HG03432 (cell line): ENCODE results near the gene PEX12.
"Not testable (repeated sequence)": the region's sequence is repeated elsewhere in the genome, so short reads cannot be mapped to it uniquely, and the experiment has no call there.

ENCODE experiments used
- ATAC-seq: cut with Tn5 transposase; IDR thresholded peaks from one replicate; pipeline ENCODE4 v1.9.1; 2021; ENCODE audit warnings: mild to moderate bottlenecking, moderate library complexity; ENCODE audit not compliant: unreplicated experiment

The PEX12 gene

DNA sequence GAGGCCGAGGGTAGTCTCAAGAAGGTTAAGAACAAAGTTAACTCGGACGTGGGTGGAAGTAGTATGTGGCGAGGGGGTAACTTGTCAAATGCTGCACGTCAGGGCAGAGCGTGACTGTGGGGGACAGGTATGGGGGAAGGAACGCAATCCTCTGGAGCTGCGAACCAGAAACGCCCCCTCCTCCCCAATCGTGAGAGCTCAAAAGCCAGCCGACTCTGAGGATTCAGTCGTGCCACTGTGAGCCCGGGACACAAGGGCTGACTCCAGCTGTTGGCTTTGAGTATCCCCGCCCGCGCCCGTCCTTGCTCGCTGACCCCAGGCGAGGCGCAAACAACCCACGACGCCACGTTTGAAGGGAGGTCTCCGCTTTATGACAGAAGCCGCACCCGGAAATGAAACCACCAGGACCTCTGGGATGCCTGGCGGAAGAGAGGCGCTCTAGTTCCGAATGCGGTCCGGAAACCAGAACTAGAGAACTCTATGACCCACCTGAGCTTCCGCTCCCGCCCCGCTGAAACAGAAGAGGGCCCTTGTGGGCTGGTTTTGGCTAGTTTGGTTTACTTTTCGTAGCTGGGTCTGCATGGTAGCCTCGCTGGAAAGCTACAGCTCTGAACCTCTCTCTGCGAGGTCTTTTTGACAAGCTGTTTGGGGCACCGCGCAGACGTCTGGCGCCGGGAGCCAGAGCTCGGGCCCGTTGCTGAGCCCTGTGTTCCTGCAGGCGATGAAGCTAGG, at the start of gene PEX12:
TSS of gene PEX12 (minus strand) at position 375 of the 732 bp plus-strand sequence. CDS start 550 bp downstream, outside the sequence.
- ATAC-seq: peak; percentile 78

- no peak for ATAC-seq
Observed at GRCh38 chr17:35627417-35627816, 49.0 kb upstream of the PEX12 start.

- ATAC-seq: no peak
Observed at GRCh38 chr17:35621768-35622167, 43.4 kb upstream of the PEX12 start.

GRCh38 chr17:35618628-35619027, 40.3 kb upstream of the PEX12 start:
- ATAC-seq: no peak

DNA sequence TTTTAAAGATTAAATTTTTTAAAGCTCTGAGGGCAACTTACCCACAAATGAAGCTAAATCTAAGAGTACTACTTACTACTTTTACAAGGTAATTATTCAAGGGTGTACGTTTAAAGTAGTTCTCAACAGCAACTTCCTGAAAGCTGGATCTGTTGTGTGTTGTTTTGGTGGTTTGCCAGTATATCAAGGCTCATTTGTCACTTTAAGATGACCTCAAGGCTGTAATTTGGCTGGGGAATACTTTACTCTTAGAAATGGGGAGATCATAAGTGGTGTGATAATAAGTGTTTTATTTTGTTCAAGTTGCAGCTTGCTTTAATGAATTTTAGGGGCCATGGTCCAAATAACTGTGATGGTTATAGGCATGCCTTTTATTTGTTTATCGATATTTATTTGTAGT, 39.1 kb upstream of the PEX12 start:
- no peak for ATAC-seq

DNA sequence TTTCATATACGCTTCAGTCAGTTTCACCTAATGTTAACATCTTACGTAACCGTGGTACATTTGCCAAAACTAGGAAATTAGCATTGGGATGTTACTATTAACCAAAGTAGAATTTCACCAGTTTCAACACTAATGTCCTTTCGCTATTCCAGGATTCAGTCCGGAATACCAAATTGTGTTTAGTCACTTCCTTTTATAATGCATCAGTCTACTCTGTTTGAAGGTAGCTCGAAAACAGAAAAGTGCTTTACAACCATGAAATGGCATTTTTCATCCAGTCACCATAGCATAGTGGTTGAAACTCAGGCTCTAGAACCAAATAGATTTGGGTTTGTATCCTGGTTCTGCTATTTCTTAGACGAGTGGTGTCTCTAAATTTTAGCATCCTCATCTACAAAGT, 38.2 kb upstream of the PEX12 start:
- ATAC-seq: no peak

DNA sequence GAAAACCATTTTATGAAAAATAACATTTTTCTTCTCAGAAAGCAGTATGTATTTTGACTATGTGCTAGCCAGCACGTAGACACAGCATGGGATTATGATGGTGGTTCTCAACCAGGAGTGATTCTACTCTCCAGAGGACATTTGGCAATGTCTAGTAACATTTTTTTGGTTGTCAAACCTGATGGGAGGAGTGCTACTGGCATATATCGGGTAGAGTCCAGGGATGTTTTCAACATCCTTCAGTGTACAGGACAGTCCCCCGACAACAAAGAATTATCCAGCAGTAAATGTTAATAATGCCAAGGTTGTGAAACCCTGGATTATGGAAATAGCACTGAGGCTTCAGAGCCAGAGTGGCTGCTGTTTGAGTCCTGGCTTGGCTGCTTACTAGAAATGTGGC, 36.4 kb upstream of the PEX12 start:
- no peak for ATAC-seq

GRCh38 chr17:35612924-35613521, 34.7 kb upstream of the PEX12 start:
- ATAC-seq: no peak

GRCh38 chr17:35610746-35611145, 32.4 kb upstream of the PEX12 start:
- ATAC-seq: not testable (repeated sequence)

DNA sequence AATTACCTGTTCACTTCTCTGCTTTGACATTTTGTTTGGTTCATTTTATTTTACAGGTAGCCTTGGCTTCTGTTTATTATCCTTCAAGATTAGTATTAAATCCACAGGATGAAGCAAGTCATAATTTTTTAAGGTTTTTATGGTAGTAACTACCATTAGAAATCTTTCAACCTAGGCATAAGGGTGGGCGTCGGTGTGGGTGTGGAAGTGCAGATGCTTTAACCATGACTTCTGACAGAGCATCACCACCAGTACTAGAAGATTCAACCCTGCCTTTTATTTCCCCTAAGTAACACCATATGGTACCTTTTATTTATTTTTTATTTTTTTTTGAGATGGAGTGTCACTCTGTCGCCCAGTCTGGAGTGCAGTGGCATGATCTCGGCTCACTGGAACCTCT, 31.5 kb upstream of the PEX12 start:
- ATAC-seq: no peak

GRCh38 chr17:35607239-35607847, 29.0 kb upstream of the PEX12 start:
- no peak for ATAC-seq

DNA sequence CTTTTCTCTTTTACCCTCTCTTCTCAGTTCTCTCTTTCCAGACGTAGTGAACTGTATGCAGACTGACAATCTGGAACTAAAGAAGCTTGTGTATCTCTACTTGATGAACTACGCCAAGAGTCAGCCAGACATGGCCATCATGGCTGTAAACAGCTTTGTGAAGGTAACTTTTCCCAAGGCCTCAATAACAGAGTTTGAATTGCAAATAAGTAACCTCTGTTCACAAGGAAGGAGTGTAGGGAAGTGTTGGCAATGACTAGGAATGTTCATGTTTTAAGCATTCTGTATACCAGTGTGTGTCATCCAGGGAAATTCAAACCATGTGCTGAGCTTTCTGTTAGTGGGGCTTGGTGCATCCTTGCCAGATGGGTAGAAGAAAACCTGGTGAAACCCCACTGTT, 27.3 kb upstream of the PEX12 start:
- no peak for ATAC-seq

DNA sequence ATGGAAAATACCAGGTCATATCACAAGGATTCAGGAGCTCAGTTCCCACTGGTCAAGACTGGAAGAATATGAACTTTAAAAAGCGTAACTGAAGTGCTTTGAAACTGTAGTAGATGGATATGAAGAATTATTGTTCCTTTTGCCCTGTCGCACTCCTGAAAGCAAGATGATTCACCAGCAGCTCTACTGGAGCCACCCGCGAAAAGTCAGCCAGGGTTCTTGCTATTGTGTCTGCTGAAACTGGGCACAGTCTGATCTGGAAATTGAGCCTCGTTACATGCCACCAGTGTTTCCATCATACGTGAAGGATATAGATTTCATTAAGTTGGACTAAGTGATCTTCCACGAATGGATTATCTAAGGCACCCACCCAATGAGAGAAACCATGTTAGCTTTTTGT, 25.3 kb upstream of the PEX12 start:
- no peak for ATAC-seq

GRCh38 chr17:35597604-35598003, 19.2 kb upstream of the PEX12 start:
- ATAC-seq: no peak

DNA sequence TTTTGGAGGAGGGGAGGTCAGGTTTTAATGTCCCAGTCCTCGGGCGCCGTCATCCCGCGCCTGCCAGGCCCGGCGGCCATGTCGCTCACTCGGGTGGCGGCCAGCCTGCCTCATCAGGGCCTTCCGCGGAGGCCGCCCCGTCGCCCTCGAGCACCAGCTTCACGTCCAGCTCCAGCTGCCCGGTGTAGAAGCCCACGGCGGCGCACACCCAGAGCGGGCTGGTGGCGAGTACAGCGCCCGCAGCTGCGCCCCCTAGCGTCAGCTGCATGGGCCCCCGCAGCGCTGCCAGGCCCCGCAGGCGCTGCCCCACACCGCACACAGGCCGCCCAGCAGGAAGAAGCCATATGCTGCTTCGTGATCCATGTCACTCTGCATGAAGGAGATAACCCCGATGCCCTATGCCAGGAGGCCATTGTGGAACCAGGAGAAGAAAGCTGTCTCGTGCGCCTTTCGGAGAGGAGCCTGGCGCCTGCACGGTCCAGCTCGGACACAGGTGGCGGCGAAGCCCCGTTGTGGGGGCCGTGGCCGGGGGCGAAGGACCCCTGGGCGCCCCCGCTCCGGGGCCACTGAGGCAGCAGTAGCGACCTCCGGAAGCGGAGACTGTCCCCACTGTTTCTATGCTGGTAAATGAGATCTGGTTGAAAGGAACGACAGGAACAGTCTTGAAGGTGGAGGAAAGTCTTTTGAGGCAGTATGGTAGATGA, 18.3 kb upstream of the PEX12 start:
- no peak for ATAC-seq

GRCh38 chr17:35596072-35596471, 17.7 kb upstream of the PEX12 start:
- no peak for ATAC-seq

DNA sequence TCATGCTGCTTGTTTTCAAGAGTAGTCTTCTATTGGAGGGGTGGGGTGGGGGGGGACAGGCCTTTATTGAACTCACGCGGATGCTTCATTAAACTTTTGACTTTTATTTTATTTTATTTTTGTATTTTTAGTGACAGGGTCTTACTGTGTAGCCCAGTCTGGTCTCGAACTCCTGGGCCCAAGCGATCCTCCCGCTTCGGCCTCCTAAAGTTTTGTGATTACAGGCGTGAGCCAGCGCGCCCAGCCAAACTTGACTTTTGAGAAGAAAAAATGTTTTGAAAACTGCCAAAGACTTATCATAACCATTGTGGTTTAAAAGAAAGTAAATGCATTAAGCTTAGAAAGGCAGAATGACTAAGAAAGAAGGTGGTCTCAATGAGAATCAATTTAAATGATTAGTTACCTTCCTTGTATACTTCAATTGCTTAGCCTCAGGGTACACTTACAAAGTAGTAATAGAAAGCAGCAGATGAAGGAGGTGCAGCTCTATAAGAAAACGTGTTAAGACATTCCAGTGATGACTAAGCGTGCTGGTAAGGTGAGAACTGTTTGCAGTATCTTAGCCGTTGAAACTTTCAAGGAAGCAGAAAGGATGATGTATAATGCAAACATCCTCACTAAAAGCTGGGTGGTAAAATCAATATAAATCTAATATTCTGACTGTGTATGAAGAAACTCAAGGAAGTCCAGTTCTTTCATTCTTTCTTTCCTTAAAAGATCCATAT, 10.0 kb upstream of the PEX12 start:
- no peak for ATAC-seq

- peak; percentile 86 for ATAC-seq
Observed at GRCh38 chr17:35587074-35587961, 8.9 kb upstream of the PEX12 start, which contains the start of gene AP2B1. Gene AP2B1, plus strand, starts transcription at chr17:35587322. Its CDS starts 6,709 bp downstream, at chr17:35594031.

DNA sequence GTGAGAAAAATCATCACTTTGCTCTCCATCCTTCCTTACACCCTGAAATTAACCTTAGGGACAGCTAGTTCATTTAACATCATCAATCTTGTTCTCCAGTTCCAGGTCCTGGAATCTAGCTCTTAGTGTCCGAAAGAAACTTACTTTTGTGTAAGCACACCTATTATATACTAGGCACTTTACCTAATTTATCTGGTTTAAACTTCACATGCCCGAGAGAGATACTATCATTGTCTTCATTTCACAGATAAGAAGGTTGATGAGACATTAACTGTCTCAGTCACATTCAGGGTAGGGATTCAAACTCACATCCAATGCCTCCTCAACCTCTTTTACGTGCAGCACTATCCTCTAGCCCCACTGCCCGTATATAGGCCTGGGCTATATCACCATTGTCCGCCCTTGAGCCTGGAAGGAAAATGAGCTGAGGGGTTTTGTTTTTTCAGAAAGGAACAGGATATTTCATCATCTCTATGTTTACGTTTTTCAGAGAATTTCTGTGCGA, 8.2 kb upstream of the PEX12 start:
- peak; percentile 13 for ATAC-seq

DNA sequence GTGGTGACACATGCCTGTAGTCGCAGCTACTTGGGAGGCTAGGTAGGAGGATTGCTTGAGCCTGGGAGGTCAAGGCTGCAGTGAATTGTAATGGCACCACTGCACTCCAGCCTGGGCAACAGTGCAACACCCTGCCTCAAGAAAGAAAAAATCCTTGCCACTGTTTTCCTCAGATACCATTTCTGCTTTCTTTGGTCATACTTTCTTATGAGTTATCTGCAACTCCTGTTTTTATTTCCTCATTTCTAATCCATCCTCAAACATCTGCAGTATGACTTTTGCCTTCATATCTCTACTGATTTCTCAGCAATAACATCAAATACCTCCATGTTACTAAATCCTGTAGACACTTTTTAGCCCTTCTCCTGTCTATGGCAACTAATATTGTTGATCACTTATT, 5.7 kb upstream of the PEX12 start:
- no peak for ATAC-seq
